GM12878 (cell line): Measurements from ENCODE around the gene ACKR4. TPM values are rescaled to one million over a fixed set of nuclear protein-coding genes. Genes with fewer than 3 reads are reported as not detected.
A peak's percentile ranks its signal among the peaks of the same experiment; 100 is the strongest.

Experiments
- ATAC-seq: fragments of 200-7000 bp; cut with Tn5 transposase; 3 replicates; pipeline ENCODE4 v1.9.1; 2020; ENCODE audit warnings: mild to moderate bottlenecking, moderate library complexity
- BruUV-seq: library from RNA; stranded (reverse); fragments of 400-500 nt; replicated peaks from 2 replicates; lab custom pipeline; 2021; lab: Mats Ljungman, UMichigan
- CTCF ChIA-PET: fragments of 300-600 bp; sonication (Branson Sonifier 250); formaldehyde crosslinking; extraction: SDS; loops from one replicate; lab custom pipeline; 2021; ENCODE audit warnings: inconsistent platforms; lab: Yijun Ruan, JAX
- POLR2A ChIA-PET: fragments of 350-600 bp; formaldehyde crosslinking; extraction: SDS; loops from one replicate; lab custom pipeline; 2021; ENCODE audit warnings: inconsistent platforms; lab: Charles Lee
- RAD21 ChIA-PET: fragments of 300-600 bp; sonication (Branson Sonifier 250); formaldehyde crosslinking; loops from one replicate; lab custom pipeline; 2023; ENCODE audit warnings: antibody characterized with exemption; ENCODE audit not compliant: unreplicated experiment; lab: Charles Lee
- SMC1A ChIA-PET: fragments of 300-600 bp; sonication (Branson Sonifier 250); formaldehyde crosslinking; loops from one replicate; lab custom pipeline; 2023; ENCODE audit not compliant: unreplicated experiment, uncharacterized antibody; lab: Charles Lee
- DNase-seq: peaks from one replicate; pipeline ENCODE4 v3.0.0-alpha.2; 2011; ENCODE audit warnings: low read depth, low spot score
- FAIRE-seq: peaks from 3 replicates; lab custom pipeline; 2011; peaks lifted over from hg19 to GRCh38; lab: Jason Lieb, UNC
- H2AFZ ChIP-seq: 2 replicates; pipeline ENCODE4 v1.6.0; 2011; ENCODE audit warnings: low read depth, low read length, control low read depth; ENCODE audit not compliant: control insufficient read depth
- H3K27ac ChIP-seq: 2 replicates; pipeline ENCODE4 v1.5.1; 2011; ENCODE audit warnings: control low read depth; ENCODE audit not compliant: control insufficient read depth, insufficient read depth
- H3K27me3 ChIP-seq, 2 experiments: replicated peaks in 1 of 2; 2 replicates each; pipeline versions ENCODE4 v1.6.0 to v1.6.1; 2011; ENCODE audit warnings: low read length in 1 of 2; ENCODE audit not compliant: control insufficient read depth in 2 of 2, insufficient read depth in 2 of 2
- H3K36me3 ChIP-seq, 2 experiments: 2 replicates each; pipeline ENCODE4 v1.5.1; 2011; ENCODE audit warnings: low read length in 1 of 2; ENCODE audit not compliant: control insufficient read depth in 2 of 2, insufficient read depth in 2 of 2
- H3K4me1 ChIP-seq: 2 replicates; pipeline ENCODE4 v1.6.1; 2011; ENCODE audit warnings: mild to moderate bottlenecking, low read length, moderate library complexity, mixed read lengths; ENCODE audit not compliant: control insufficient read depth, insufficient read depth
- H3K4me2 ChIP-seq: 2 replicates; pipeline ENCODE4 v1.6.0; 2011; ENCODE audit warnings: control low read depth; ENCODE audit not compliant: control insufficient read depth, insufficient read depth
- H3K4me3 ChIP-seq: fragments of 200-600 bp; sonication (generic); 2 replicates; pipeline ENCODE4 v1.5.1; 2016
- H3K79me2 ChIP-seq: 2 replicates; pipeline ENCODE4 v1.6.0; 2011; ENCODE audit warnings: low read length; ENCODE audit not compliant: control insufficient read depth, insufficient read depth
- H3K9ac ChIP-seq: 2 replicates; pipeline ENCODE4 v1.8.0; 2011; ENCODE audit warnings: low read length, control low read depth, mixed read lengths; ENCODE audit not compliant: control insufficient read depth, insufficient read depth
- H3K9me3 ChIP-seq: replicated peaks from 3 replicates; pipeline ENCODE4 v1.5.1; 2011; ENCODE audit warnings: mild to moderate bottlenecking, low read length; ENCODE audit not compliant: control insufficient read depth, insufficient read depth
- H4K20me1 ChIP-seq: 2 replicates; pipeline ENCODE4 v1.6.0; 2011; ENCODE audit not compliant: control insufficient read depth, insufficient read depth
- ELK1 ChIP-seq: IDR thresholded peaks from 2 replicates; pipeline ENCODE4 v1.6.1; 2012; ENCODE audit warnings: low read depth, low read length, improper control_type of control experiment
- KAT2A ChIP-seq: conservative IDR thresholded peaks from 2 replicates; pipeline ENCODE4 v1.6.1; 2011; ENCODE audit warnings: low read depth, low read length; ENCODE audit not compliant: control insufficient read depth
- NFYA ChIP-seq: IDR thresholded peaks from 2 replicates; pipeline ENCODE4 v1.6.1; 2011; ENCODE audit warnings: low read depth, mild to moderate bottlenecking, low read length, improper control_type of control experiment, borderline replicate concordance
- POLR2AphosphoS5 ChIP-seq: IDR thresholded peaks from 2 replicates; pipeline ENCODE4 v1.6.1; 2011; ENCODE audit warnings: mild to moderate bottlenecking, low read length, inconsistent platforms
- SMC3 ChIP-seq: IDR thresholded peaks from 2 replicates; pipeline ENCODE4 v1.6.1; 2011; ENCODE audit warnings: low read length, improper control_type of control experiment, borderline replicate concordance
- TARDBP ChIP-seq: IDR thresholded peaks from 2 replicates; pipeline ENCODE4 v1.6.1; 2016; ENCODE audit warnings: borderline replicate concordance
- ZNF274 ChIP-seq: IDR thresholded peaks from one replicate; pipeline ENCODE4 v1.8.0; 2011; ENCODE audit not compliant: insufficient read length, insufficient read depth
- ZNF592 ChIP-seq: fragments of 450-650 bp; IDR thresholded peaks from 2 replicates; pipeline ENCODE4 v1.6.1; 2017; ENCODE audit warnings: mild to moderate bottlenecking, moderate library complexity
- ZZZ3 ChIP-seq: IDR thresholded peaks from 2 replicates; pipeline ENCODE4 v1.6.1; 2011; ENCODE audit warnings: low read depth; ENCODE audit not compliant: control insufficient read depth, insufficient read length
- WGBS: methylation state at CpG from one replicate; pipeline ENCODE4 v1.1.6; 2016; ENCODE audit warnings: low lambda C conversion rate; ENCODE audit not compliant: insufficient replicate concordance, insufficient coverage; ENCODE audit errors: missing lambda C conversion rate; 5-methylcytosine and 5-hydroxymethylcytosine counted together
- in situ Hi-C: fragments of 300-500 bp; cut with MboI; formaldehyde crosslinking; loops from 9 replicates; pipeline ENCODE4 v1.14.3; 2018; ENCODE audit warnings: mixed read lengths
- intact Hi-C: fragments of 100-400 bp; cut with micrococcal nuclease; formaldehyde crosslinking; loops from one replicate; pipeline ENCODE4 v1.14.2; 2022; ENCODE audit not compliant: unreplicated experiment
- polyA plus RNA-seq, 11 experiments: library from polyadenylated mRNA; depleted of rRNA in 4 of 11; unstranded in 6 of 11; stranded (reverse) in 5 of 11; fragments of >200 nt; fragmentation: Nextera tagmentation in 4 of 11; fragmentation: Illumina TruSeq in 1 of 11; extraction: Ambion mirVana in 4 of 11; extraction: Trizol in 1 of 11; gene quantifications; 1 replicate in 1 of 11; 2 replicates in 10 of 11; pipeline versions ENCODE4 v1.2.1 to v1.2.3, GENCODE V29; 2011 to 2016; ENCODE audit warnings: inconsistent platforms in 2 of 11, missing spikeins in 2 of 11, low read depth in 1 of 11
- total RNA-seq, 4 experiments: library from RNA; depleted of rRNA in 3 of 4; stranded (reverse); fragments of >200 nt in 3 of 4; fragmentation: Illumina TruSeq in 1 of 4; extraction: Trizol in 1 of 4; gene quantifications; 2 replicates each; pipeline versions ENCODE4 v1.2.1 to v1.2.3, GENCODE V29; 2013 to 2021
- TF ChIP-seq, protein P1 (sequence below): fragments of 450-650 bp; IDR thresholded peaks from 2 replicates; pipeline ENCODE4 v1.6.1; 2017; ENCODE audit warnings: mild to moderate bottlenecking, low read depth, inconsistent platforms; ENCODE audit not compliant: poor library complexity, severe bottlenecking

Gene ACKR4
- total and polyA plus RNA-seq, 10 of the 15 experiments (the other 5 are each of a cell fraction or from before 2014, with no cell fraction given), result 0.06 to 0.40 (median 0.12) TPM

GRCh38 chr3:132549890-132550578, 47.0 kb upstream of the ACKR4 start (continued):
- TF ChIP-seq, protein P1, sequence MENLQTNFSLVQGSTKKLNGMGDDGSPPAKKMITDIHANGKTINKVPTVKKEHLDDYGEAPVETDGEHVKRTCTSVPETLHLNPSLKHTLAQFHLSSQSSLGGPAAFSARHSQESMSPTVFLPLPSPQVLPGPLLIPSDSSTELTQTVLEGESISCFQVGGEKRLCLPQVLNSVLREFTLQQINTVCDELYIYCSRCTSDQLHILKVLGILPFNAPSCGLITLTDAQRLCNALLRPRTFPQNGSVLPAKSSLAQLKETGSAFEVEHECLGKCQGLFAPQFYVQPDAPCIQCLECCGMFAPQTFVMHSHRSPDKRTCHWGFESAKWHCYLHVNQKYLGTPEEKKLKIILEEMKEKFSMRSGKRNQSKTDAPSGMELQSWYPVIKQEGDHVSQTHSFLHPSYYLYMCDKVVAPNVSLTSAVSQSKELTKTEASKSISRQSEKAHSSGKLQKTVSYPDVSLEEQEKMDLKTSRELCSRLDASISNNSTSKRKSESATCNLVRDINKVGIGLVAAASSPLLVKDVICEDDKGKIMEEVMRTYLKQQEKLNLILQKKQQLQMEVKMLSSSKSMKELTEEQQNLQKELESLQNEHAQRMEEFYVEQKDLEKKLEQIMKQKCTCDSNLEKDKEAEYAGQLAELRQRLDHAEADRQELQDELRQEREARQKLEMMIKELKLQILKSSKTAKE, result peak; percentile 48
- no peak for TF ChIP-seq ZZZ3
- TF ChIP-seq SMC3, result no peak
- TF ChIP-seq POLR2AphosphoS5, result no peak
- no peak for TF ChIP-seq TARDBP
- TF ChIP-seq, all 136 proteins: peak for 8

- Histone ChIP-seq H3K79me2 (no peaks in the 10 kb centered on the region), H3K4me1 (peaks cover 16% of the 10 kb centered on the region), H3K4me3 (no peak overlapping the region), H3K27me3 (no peaks in the 10 kb centered on the region), H3K36me3 (no peaks in the 10 kb centered on the region), H2AFZ (no peak overlapping the region), H3K9me3 (no peaks in the 10 kb centered on the region), H3K9ac (no peak overlapping the region), H3K27ac (no peak overlapping the region), H3K4me2 (peak overlapping the region; percentile 11), H4K20me1 (no peaks in the 10 kb centered on the region)
- intact Hi-C loops, result no loop called here
- RAD21 ChIA-PET, result interaction anchor here (0.9 kb wide), 1 partner anchor 108 kb away, joined by 3 read pairs; no protein-coding TSS in a partner anchor
- peak; percentile 12; the same call in 1 of the 3 replicates for ATAC-seq
- no peak for FAIRE-seq
- SMC1A ChIA-PET, result interaction anchor here (1.0 kb wide), 1 partner anchor 11 kb away, joined by 3 read pairs; no protein-coding TSS in a partner anchor
- CTCF ChIA-PET, result interaction anchor here (1.3 to 2.2 kb wide), 2 partner anchors 15 to 91 kb away, joined by 4 to 9 read pairs; no protein-coding TSS in a partner anchor
- POLR2A ChIA-PET, result no interaction called here
- in situ Hi-C loops, result no loop called here
- BruUV-seq, result no TSS peak
- WGBS, result 31% methylated on average over 3 of the region's 3 CpGs
- no peak for DNase-seq
- no peak for TF ChIP-seq NFYA
- no peak for TF ChIP-seq ELK1
- no peak for TF ChIP-seq ZNF274
- TF ChIP-seq KAT2A, result no peak
- TF ChIP-seq ZNF592, result no peak
Observed at GRCh38 chr3:132550579-132551305, 46.3 kb upstream of the ACKR4 start.
